PC-3 (cell line): ENCODE data around the gene TRMT10A. TPM values are rescaled to one million over a fixed set of nuclear protein-coding genes. Genes with fewer than 3 reads are reported as not detected.

Experiments used
- ATAC-seq: fragments of 200-7000 bp; cut with Tn5 transposase; 2 replicates; pipeline ENCODE4 v1.9.1; 2020; ENCODE audit warnings: mild to moderate bottlenecking, moderate library complexity
- BruUV-seq: library from RNA; stranded (reverse); fragments of 400-500 nt; replicated peaks from 2 replicates; lab custom pipeline; 2021; lab: Mats Ljungman, UMichigan
- CTCF ChIA-PET: fragments of 300-600 bp; sonication (Branson Sonifier 250); formaldehyde crosslinking; loops from one replicate; lab custom pipeline; 2022; ENCODE audit warnings: antibody characterized with exemption; lab: Charles Lee
- POLR2A ChIA-PET: fragments of 300-600 bp; sonication (Branson Sonifier 250); formaldehyde crosslinking; loops from one replicate; lab custom pipeline; 2022; ENCODE audit warnings: antibody characterized with exemption; ENCODE audit not compliant: unreplicated experiment; lab: Charles Lee
- DNase-seq: peaks from one replicate; pipeline ENCODE4 v3.0.0-alpha.2; 2015
- H2AFZ ChIP-seq: fragments of 300-600 bp; sonication (generic); 2 replicates; pipeline ENCODE4 v1.6.0; 2016; ENCODE audit warnings: antibody characterized with exemption, low read length
- H3F3A ChIP-seq: fragments of 300-600 bp; sonication (generic); one replicate; pipeline ENCODE4 v1.6.0; 2017; ENCODE audit warnings: antibody characterized with exemption, low read length, control low read depth, mild to moderate bottlenecking; ENCODE audit not compliant: unreplicated experiment
- H3K27ac ChIP-seq: fragments of 300-600 bp; sonication (generic); 2 replicates; pipeline ENCODE4 v1.5.1; 2016; ENCODE audit warnings: mild to moderate bottlenecking, low read length
- H3K27me3 ChIP-seq: fragments of 300-600 bp; sonication (generic); 2 replicates; pipeline ENCODE4 v1.6.1; 2016; ENCODE audit warnings: low read length, mixed read lengths
- H3K36me3 ChIP-seq: fragments of 300-600 bp; sonication (generic); 2 replicates; pipeline ENCODE4 v1.6.1; 2016; ENCODE audit warnings: low read depth, mixed run types, low read length, mixed read lengths
- H3K4me1 ChIP-seq: fragments of 300-600 bp; sonication (generic); 2 replicates; pipeline ENCODE4 v1.5.1; 2016; ENCODE audit warnings: low read length; ENCODE audit not compliant: insufficient read depth
- H3K4me2 ChIP-seq: fragments of 300-600 bp; sonication (generic); 2 replicates; pipeline ENCODE4 v1.6.0; 2016; ENCODE audit warnings: low read length
- H3K4me3 ChIP-seq: fragments of 300-600 bp; sonication (generic); 2 replicates; pipeline ENCODE4 v1.5.1; 2016; ENCODE audit warnings: mild to moderate bottlenecking, low read length, mixed read lengths
- H3K79me2 ChIP-seq: fragments of 300-600 bp; sonication (generic); 2 replicates; pipeline ENCODE4 v1.6.1; 2017; ENCODE audit warnings: low read length, mixed read lengths
- H3K9ac ChIP-seq: fragments of 300-600 bp; sonication (generic); 2 replicates; pipeline ENCODE4 v1.6.0; 2016; ENCODE audit warnings: mild to moderate bottlenecking, low read length
- H3K9me2 ChIP-seq: fragments of 300-600 bp; sonication (generic); replicated peaks from 2 replicates; pipeline ENCODE4 v1.6.1; 2016; ENCODE audit warnings: mixed run types, low read length, mixed read lengths
- H3K9me3 ChIP-seq: fragments of 300-600 bp; sonication (generic); 2 replicates; pipeline ENCODE4 v1.6.1; 2016; ENCODE audit warnings: low read length, mixed read lengths
- H4K20me1 ChIP-seq: fragments of 300-600 bp; sonication (generic); 2 replicates; pipeline ENCODE4 v1.6.1; 2016; ENCODE audit warnings: low read length, mixed read lengths
- CTCF ChIP-seq: fragments of 300-600 bp; sonication (generic); conservative IDR thresholded peaks from 2 replicates; pipeline ENCODE4 v1.5.1; 2017; ENCODE audit warnings: antibody characterized with exemption, low read depth, mild to moderate bottlenecking, low read length
- EZH2 ChIP-seq: fragments of 300-600 bp; sonication (generic); IDR thresholded peaks from one replicate; pipeline ENCODE4 v1.6.1; 2017; ENCODE audit warnings: antibody characterized with exemption, mild to moderate bottlenecking, low read length; ENCODE audit not compliant: unreplicated experiment
- EZH2phosphoT487 ChIP-seq: fragments of 300-600 bp; sonication (generic); IDR thresholded peaks from 2 replicates; pipeline ENCODE4 v1.6.1; 2018; ENCODE audit warnings: mild to moderate bottlenecking, antibody characterized with exemption, low read length, borderline replicate concordance
- intact Hi-C: fragments of 100-400 bp; cut with micrococcal nuclease; formaldehyde crosslinking; loops from 2 replicates; pipeline ENCODE4 v1.9.0; 2023
- total RNA-seq: library from RNA; depleted of rRNA; stranded (reverse); fragments of >200 nt; gene quantifications from 2 replicates; pipeline ENCODE4 v1.2.3, GENCODE V29; 2014

TRMT10A gene
- total RNA-seq, 1 experiment from 2014 or later, result 20.3 TPM

- Histone ChIP-seq H4K20me1 (no peaks in the 10 kb centered on the region), H2AFZ (no peak overlapping the region), H3K79me2 (no peaks in the 10 kb centered on the region), H3K4me3 (no peak overlapping the region), H3K9me3 (no peaks in the 10 kb centered on the region), H3K9ac (no peak overlapping the region), H3K36me3 (no peaks in the 10 kb centered on the region), H3K4me1 (no peaks in the 10 kb centered on the region), H3K4me2 (no peak overlapping the region), H3K27ac (no peak overlapping the region), H3K27me3 (no peaks in the 10 kb centered on the region), H3F3A (no peaks in the 10 kb centered on the region), H3K9me2 (no peaks in the 10 kb centered on the region)
- no TSS peak for BruUV-seq
- ATAC-seq, result no peak
- TF ChIP-seq EZH2 (no peak), EZH2phosphoT487 (no peak), CTCF (no peak)
- no peak for DNase-seq
- ChIA-PET POLR2A (no interaction called here), CTCF (no interaction called here)
- intact Hi-C loops, result no loop called here
These were observed 48.4 kb upstream of the TRMT10A start for GRCh38 chr4:99612281-99612680.

GRCh38 chr4:99610605-99611175, 46.9 kb upstream of the TRMT10A start:
- no peak for TF ChIP-seq CTCF
- TF ChIP-seq EZH2phosphoT487, result no peak
- no peak for TF ChIP-seq EZH2
- ATAC-seq, result no peak
- CTCF ChIA-PET, result no interaction called here

GRCh38 chr4:99608417-99608816, 44.6 kb upstream of the TRMT10A start:
- POLR2A ChIA-PET, result no interaction called here
- Histone ChIP-seq H4K20me1 (no peaks in the 10 kb centered on the region), H3K27ac (no peak overlapping the region), H2AFZ (no peak overlapping the region), H3K9ac (no peak overlapping the region), H3K9me2 (no peaks in the 10 kb centered on the region), H3K9me3 (no peaks in the 10 kb centered on the region), H3K4me2 (no peak overlapping the region), H3K4me3 (no peak overlapping the region), H3K4me1 (no peaks in the 10 kb centered on the region), H3K27me3 (no peaks in the 10 kb centered on the region), H3K36me3 (no peaks in the 10 kb centered on the region), H3K79me2 (no peaks in the 10 kb centered on the region), H3F3A (no peaks in the 10 kb centered on the region)
- DNase-seq (no peak), ATAC-seq (no peak)
- no peak for TF ChIP-seq CTCF
- TF ChIP-seq EZH2phosphoT487, result no peak
- no peak for TF ChIP-seq EZH2
- CTCF ChIA-PET, result no interaction called here
- intact Hi-C loops, result no loop called here
- no TSS peak for BruUV-seq

More at GRCh38 chr4:99610605-99611175, 46.9 kb upstream of the TRMT10A start:
- Histone ChIP-seq H4K20me1 (no peaks in the 10 kb centered on the region), H3K9me2 (no peaks in the 10 kb centered on the region), H3K4me1 (no peaks in the 10 kb centered on the region), H3F3A (no peaks in the 10 kb centered on the region), H3K79me2 (no peaks in the 10 kb centered on the region), H3K4me3 (no peak overlapping the region), H3K9me3 (no peaks in the 10 kb centered on the region), H3K4me2 (no peak overlapping the region), H2AFZ (no peak overlapping the region), H3K27ac (no peak overlapping the region), H3K27me3 (no peaks in the 10 kb centered on the region), H3K36me3 (no peaks in the 10 kb centered on the region), H3K9ac (no peak overlapping the region)
- POLR2A ChIA-PET, result no interaction called here
- no TSS peak for BruUV-seq
- intact Hi-C loops, result no loop called here
- peak; percentile 19 for DNase-seq
